ENCODE results near the gene PPM1N. TPM values are rescaled to one million over a fixed set of nuclear protein-coding genes. Genes with fewer than 3 reads are reported as not detected.

Gene PPM1N
- total RNA-seq, 2 donors from 2014 or later, result 3.2 to 3.5 TPM

- no peaks in the 10 kb centered on the region for H3K9me3 Mint-ChIP-seq
- no peaks in the 10 kb centered on the region for H3K27me3 ChIP-seq (ENCODE audit: control insufficient read depth, insufficient read depth, low read length, poor library complexity, severe bottlenecking)
- H3K4me3 ChIP-seq (ENCODE audit: low read length), result no peak overlapping the region
- H3K27ac ChIP-seq (ENCODE audit: low read depth, low read length), result no peak overlapping the region
- no peaks in the 10 kb centered on the region for H3K4me1 ChIP-seq (ENCODE audit: control insufficient read depth, insufficient read depth, low read length)
- H3K36me3 ChIP-seq (ENCODE audit: control insufficient read depth, insufficient read depth, low read length), result peaks cover 77% of the 10 kb centered on the region
- no peak overlapping the region for H3K9ac ChIP-seq (ENCODE audit: extremely low read depth, low read length, poor library complexity, severe bottlenecking)
- peak overlapping the region; percentile 18 for H3K27ac Mint-ChIP-seq
- no peaks in the 10 kb centered on the region for H3K27me3 Mint-ChIP-seq (ENCODE audit: insufficient read depth)
- WGBS, 2 experiments (ENCODE audit: insufficient coverage in 1 of 2, insufficient read length in 1 of 2), result 90 to 93% methylated on average over 22 to 45 of the region's 50 CpGs
- H3K4me1 Mint-ChIP-seq, result no peaks in the 10 kb centered on the region
- no peak overlapping the region for H3K4me3 Mint-ChIP-seq
- TF ChIP-seq, protein P1, sequence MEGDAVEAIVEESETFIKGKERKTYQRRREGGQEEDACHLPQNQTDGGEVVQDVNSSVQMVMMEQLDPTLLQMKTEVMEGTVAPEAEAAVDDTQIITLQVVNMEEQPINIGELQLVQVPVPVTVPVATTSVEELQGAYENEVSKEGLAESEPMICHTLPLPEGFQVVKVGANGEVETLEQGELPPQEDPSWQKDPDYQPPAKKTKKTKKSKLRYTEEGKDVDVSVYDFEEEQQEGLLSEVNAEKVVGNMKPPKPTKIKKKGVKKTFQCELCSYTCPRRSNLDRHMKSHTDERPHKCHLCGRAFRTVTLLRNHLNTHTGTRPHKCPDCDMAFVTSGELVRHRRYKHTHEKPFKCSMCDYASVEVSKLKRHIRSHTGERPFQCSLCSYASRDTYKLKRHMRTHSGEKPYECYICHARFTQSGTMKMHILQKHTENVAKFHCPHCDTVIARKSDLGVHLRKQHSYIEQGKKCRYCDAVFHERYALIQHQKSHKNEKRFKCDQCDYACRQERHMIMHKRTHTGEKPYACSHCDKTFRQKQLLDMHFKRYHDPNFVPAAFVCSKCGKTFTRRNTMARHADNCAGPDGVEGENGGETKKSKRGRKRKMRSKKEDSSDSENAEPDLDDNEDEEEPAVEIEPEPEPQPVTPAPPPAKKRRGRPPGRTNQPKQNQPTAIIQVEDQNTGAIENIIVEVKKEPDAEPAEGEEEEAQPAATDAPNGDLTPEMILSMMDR (conservative IDR thresholded peaks at IDR 0.05), result no peak
- peaks cover 43% of the 10 kb centered on the region for H3K36me3 Mint-ChIP-seq (ENCODE audit: low read depth)
- DNase-seq, result no peak
- H3K9me3 ChIP-seq (ENCODE audit: control insufficient read depth, low read length), result no peaks in the 10 kb centered on the region
Measured at GRCh38 chr19:45517641-45518468, 19.6 kb downstream of the PPM1N start.

GRCh38 chr19:45518469-45518826 lies 20.2 kb downstream of the PPM1N start:
- Histone ChIP-seq H3K4me1 (ENCODE audit: control insufficient read depth, insufficient read depth, low read length) (no peaks in the 10 kb centered on the region), H3K27me3 (ENCODE audit: control insufficient read depth, insufficient read depth, low read length, poor library complexity, severe bottlenecking) (no peaks in the 10 kb centered on the region), H3K4me3 (ENCODE audit: low read length) (no peak overlapping the region), H3K27ac (ENCODE audit: low read depth, low read length) (no peak overlapping the region), H3K9ac (ENCODE audit: extremely low read depth, low read length, poor library complexity, severe bottlenecking) (no peak overlapping the region), H3K36me3 (ENCODE audit: control insufficient read depth, insufficient read depth, low read length) (peaks cover 79% of the 10 kb centered on the region), H3K9me3 (ENCODE audit: control insufficient read depth, low read length) (no peaks in the 10 kb centered on the region)
- Mint-ChIP-seq H3K4me3 (no peak overlapping the region), H3K27me3 (ENCODE audit: insufficient read depth) (no peaks in the 10 kb centered on the region), H3K9me3 (no peaks in the 10 kb centered on the region), H3K36me3 (ENCODE audit: low read depth) (peaks cover 42% of the 10 kb centered on the region), H3K27ac (no peak overlapping the region), H3K4me1 (no peaks in the 10 kb centered on the region)
- 98% methylated on average over 7 of the region's 7 CpGs for WGBS, 2 experiments (ENCODE audit: insufficient coverage in 1 of 2, insufficient read length in 1 of 2)
- TF ChIP-seq, protein P1 (conservative IDR thresholded peaks at IDR 0.05), result no peak
- DNase-seq, result no peak

GRCh38 chr19:45522010-45522941 lies 24.0 kb downstream of the PPM1N start:
- Mint-ChIP-seq H3K4me1 (no peaks in the 10 kb centered on the region), H3K36me3 (ENCODE audit: low read depth) (peaks cover 61% of the 10 kb centered on the region), H3K27me3 (ENCODE audit: insufficient read depth) (no peaks in the 10 kb centered on the region), H3K27ac (peak overlapping the region; percentile 30), H3K4me3 (no peak overlapping the region), H3K9me3 (no peaks in the 10 kb centered on the region)
- TF ChIP-seq, protein P1 (conservative IDR thresholded peaks at IDR 0.05), result no peak
- Histone ChIP-seq H3K36me3 (ENCODE audit: control insufficient read depth, insufficient read depth, low read length) (peaks cover 85% of the 10 kb centered on the region), H3K9me3 (ENCODE audit: control insufficient read depth, low read length) (no peaks in the 10 kb centered on the region), H3K4me3 (ENCODE audit: low read length) (no peak overlapping the region), H3K27ac (ENCODE audit: low read depth, low read length) (no peak overlapping the region), H3K9ac (ENCODE audit: extremely low read depth, low read length, poor library complexity, severe bottlenecking) (no peak overlapping the region), H3K4me1 (ENCODE audit: control insufficient read depth, insufficient read depth, low read length) (no peaks in the 10 kb centered on the region), H3K27me3 (ENCODE audit: control insufficient read depth, insufficient read depth, low read length, poor library complexity, severe bottlenecking) (no peaks in the 10 kb centered on the region)
- 95% methylated on average over 12 to 23 of the region's 24 CpGs for WGBS, 2 experiments (ENCODE audit: insufficient coverage in 1 of 2, insufficient read length in 1 of 2)
- DNase-seq, result no peak

Data from endodermal cell (in vitro differentiated cells).